ENCODE measurements around the gene DSN1.

The DSN1 gene

DNA sequence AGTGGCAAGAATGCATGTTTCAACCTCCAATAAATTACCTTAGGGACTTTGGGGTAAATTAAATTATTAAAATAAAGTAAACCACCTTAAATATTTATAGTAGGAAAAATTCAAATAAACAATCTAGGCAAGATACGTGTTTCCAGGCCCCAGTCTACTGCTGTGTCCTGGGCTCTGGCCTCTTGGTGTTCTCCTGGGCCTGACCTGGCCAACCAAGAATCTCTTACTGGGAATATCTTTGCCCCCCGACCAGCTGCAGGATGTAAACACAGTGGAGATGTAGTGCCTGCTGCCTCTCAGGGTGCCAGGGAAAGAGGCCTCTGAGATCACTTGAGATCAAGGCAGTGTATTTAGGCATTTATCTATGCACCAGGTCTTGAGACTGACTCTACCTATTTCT is 11.7 kb upstream of the DSN1 start:
- no peak overlapping the region for H3K4me3 Mint-ChIP-seq
- H3K4me1 Mint-ChIP-seq, result no peaks in the 10 kb centered on the region
- H3K36me3 Mint-ChIP-seq, result no peaks in the 10 kb centered on the region
- peaks cover 3% of the 10 kb centered on the region for H3K27me3 Mint-ChIP-seq
- no peaks in the 10 kb centered on the region for H3K9me3 Mint-ChIP-seq
- CTCF ChIA-PET, result interaction anchor here (1.1 kb wide), 1 partner anchor 23 kb away, joined by 4 read pairs; no protein-coding TSS in a partner anchor
- no peak overlapping the region for H3K27ac Mint-ChIP-seq
- DNase-seq, result no peak

- CTCF ChIA-PET, result interaction anchor here (1.1 kb wide), 1 partner anchor 24 kb away, joined by 4 read pairs; no protein-coding TSS in a partner anchor
- no peak overlapping the region for H3K27ac Mint-ChIP-seq
- H3K4me3 Mint-ChIP-seq, result no peak overlapping the region
- DNase-seq, result no peak
- no peaks in the 10 kb centered on the region for H3K9me3 Mint-ChIP-seq
- H3K27me3 Mint-ChIP-seq, result peaks cover 4% of the 10 kb centered on the region
- H3K4me1 Mint-ChIP-seq, result no peaks in the 10 kb centered on the region
- no peaks in the 10 kb centered on the region for H3K36me3 Mint-ChIP-seq
Measured at GRCh38 chr20:36784900-36785299, 11.3 kb upstream of the DSN1 start.

DNA sequence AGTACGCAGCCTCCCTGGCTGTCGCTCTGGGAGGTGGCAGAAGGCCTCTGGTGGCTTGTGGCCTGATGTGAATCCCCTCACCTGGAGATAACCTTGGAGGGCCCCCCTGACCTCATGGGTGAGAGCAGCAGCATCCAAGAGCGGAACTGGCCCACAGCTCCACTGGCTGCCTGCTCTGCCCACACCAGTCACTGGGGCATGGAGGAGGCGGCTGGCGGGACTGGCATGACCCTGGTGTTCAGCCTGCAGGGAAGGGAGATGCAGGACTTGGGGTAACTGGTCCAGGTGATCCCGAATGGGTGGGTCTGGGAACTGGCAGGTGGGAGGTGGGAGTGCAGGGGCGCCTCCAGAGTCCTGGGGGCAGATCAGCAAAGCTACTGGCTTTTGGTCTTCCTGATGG is 10.6 kb upstream of the DSN1 start:
- Mint-ChIP-seq H3K27ac (no peak overlapping the region), H3K27me3 (peaks cover 12% of the 10 kb centered on the region), H3K4me1 (no peaks in the 10 kb centered on the region), H3K36me3 (no peaks in the 10 kb centered on the region), H3K9me3 (no peaks in the 10 kb centered on the region), H3K4me3 (no peak overlapping the region)
- DNase-seq, result no peak
- CTCF ChIA-PET, result interaction anchor here (1.1 kb wide), 1 partner anchor 25 kb away, joined by 4 read pairs; no protein-coding TSS in a partner anchor

- DNase-seq, result no peak
- Mint-ChIP-seq H3K27me3 (peaks cover 34% of the 10 kb centered on the region), H3K36me3 (no peaks in the 10 kb centered on the region), H3K27ac (no peak overlapping the region), H3K4me3 (no peak overlapping the region), H3K9me3 (no peaks in the 10 kb centered on the region), H3K4me1 (peaks cover 5% of the 10 kb centered on the region)
- CTCF ChIA-PET, result no interaction called here
Measured at GRCh38 chr20:36779656-36780025, 6.1 kb upstream of the DSN1 start.

- peaks cover 34% of the 10 kb centered on the region for H3K27me3 Mint-ChIP-seq
- no peak overlapping the region for H3K4me3 Mint-ChIP-seq
- H3K4me1 Mint-ChIP-seq, result peaks cover 5% of the 10 kb centered on the region
- DNase-seq, result no peak
- CTCF ChIA-PET, result no interaction called here
- no peak overlapping the region for H3K27ac Mint-ChIP-seq
- H3K36me3 Mint-ChIP-seq, result no peaks in the 10 kb centered on the region
- no peaks in the 10 kb centered on the region for H3K9me3 Mint-ChIP-seq
Measured at GRCh38 chr20:36778831-36779655, 5.5 kb upstream of the DSN1 start.

DNA sequence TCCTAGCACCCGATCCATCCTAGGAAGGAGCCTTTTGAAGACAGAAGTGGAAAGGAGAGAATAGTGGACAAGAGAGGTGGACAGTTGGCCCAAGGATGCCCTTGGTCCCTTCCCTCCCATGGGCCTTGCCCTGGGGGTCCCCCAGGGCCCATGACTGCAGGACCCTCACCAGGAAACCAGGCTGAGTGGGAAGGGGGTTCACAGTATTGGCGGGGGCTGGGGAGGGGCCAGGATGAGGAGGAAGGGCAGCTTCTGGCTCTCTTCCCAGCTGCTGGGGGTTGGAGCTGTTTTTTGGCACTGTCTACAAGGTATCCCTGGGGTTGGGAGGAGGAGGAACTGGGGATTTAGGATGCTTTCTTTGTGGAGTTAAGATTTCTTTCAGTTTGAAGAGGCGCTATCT is 4.0 kb upstream of the DSN1 start:
- DNase-seq, result no peak
- Mint-ChIP-seq H3K4me3 (no peak overlapping the region), H3K36me3 (peaks cover under 1% of the 10 kb centered on the region), H3K9me3 (no peaks in the 10 kb centered on the region), H3K4me1 (peaks cover 14% of the 10 kb centered on the region), H3K27me3 (peaks cover 37% of the 10 kb centered on the region), H3K27ac (no peak overlapping the region)
- CTCF ChIA-PET, result interaction anchor here (1.8 kb wide), 1 partner anchor 31 kb away, joined by 9 read pairs; no protein-coding TSS in a partner anchor

- no peak for DNase-seq
- no peaks in the 10 kb centered on the region for H3K9me3 Mint-ChIP-seq
- H3K36me3 Mint-ChIP-seq, result peaks cover 1% of the 10 kb centered on the region
- H3K4me3 Mint-ChIP-seq, result no peak overlapping the region
- peaks cover 35% of the 10 kb centered on the region for H3K27me3 Mint-ChIP-seq
- no peak overlapping the region for H3K27ac Mint-ChIP-seq
- H3K4me1 Mint-ChIP-seq, result peaks cover 17% of the 10 kb centered on the region
- CTCF ChIA-PET, result interaction anchor here (0.6 to 1.8 kb wide), 4 partner anchors 11 to 96 kb away, joined by 4 to 9 read pairs (median 4); no protein-coding TSS in a partner anchor
Measured at GRCh38 chr20:36777167-36777566, 3.6 kb upstream of the DSN1 start.

DNA sequence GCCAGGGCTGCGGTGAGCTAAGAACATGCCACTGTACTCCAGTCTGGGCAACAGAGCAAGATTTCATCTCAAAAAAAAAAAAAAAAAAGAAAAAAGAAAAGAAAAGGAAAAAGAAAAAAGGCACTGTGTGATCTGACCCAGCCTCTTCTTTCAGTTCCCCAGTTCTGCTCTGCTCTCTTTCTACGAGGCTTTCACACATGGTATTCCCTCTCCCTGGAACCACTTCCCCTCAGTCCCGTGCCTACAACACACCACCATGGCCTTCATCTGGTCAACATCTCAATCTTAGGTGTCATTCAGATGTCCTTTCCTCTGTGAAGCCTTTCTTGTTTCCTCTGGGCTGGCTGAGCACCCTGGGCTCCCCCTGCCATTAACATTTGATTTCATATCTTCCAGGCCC is 2.3 kb upstream of the DSN1 start:
- Mint-ChIP-seq H3K4me3 (no peak overlapping the region), H3K36me3 (peaks cover 11% of the 10 kb centered on the region), H3K4me1 (peaks cover 31% of the 10 kb centered on the region), H3K27ac (no peak overlapping the region), H3K9me3 (no peaks in the 10 kb centered on the region), H3K27me3 (peaks cover 35% of the 10 kb centered on the region)
- no peak for DNase-seq
- CTCF ChIA-PET, result interaction anchor here (1.2 kb wide), 1 partner anchor 31 kb away, joined by 4 read pairs; no protein-coding TSS in a partner anchor

DNA sequence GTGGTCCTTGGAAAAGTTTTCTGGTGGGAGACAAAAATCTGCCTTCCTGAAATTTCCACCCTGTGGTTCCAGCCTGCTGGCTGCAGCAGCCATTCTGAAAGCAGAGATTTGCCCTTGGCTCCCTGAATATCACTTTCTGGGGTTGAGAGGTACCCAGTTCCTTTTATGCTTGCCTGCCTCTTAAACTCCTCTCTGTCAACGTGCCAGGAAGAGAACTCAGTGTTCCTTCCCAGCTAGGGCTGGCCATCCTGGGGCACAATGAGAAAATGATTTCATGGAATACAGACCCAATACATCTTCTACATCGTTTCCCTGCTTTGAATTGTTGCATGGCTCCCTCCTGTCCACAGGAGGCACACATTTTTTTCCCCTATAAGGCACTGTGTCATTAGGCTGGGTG is 1.6 kb upstream of the DSN1 start:
- Mint-ChIP-seq H3K27me3 (peaks cover 35% of the 10 kb centered on the region), H3K27ac (no peak overlapping the region), H3K4me1 (peaks cover 35% of the 10 kb centered on the region), H3K4me3 (peak overlapping the region; percentile 79), H3K9me3 (no peaks in the 10 kb centered on the region), H3K36me3 (peaks cover 14% of the 10 kb centered on the region)
- CTCF ChIA-PET, result interaction anchor here (1.8 to 2.3 kb wide), 2 partner anchors 20 to 30 kb away, joined by 6 to 11 read pairs; no protein-coding TSS in a partner anchor
- no peak for DNase-seq

DNA sequence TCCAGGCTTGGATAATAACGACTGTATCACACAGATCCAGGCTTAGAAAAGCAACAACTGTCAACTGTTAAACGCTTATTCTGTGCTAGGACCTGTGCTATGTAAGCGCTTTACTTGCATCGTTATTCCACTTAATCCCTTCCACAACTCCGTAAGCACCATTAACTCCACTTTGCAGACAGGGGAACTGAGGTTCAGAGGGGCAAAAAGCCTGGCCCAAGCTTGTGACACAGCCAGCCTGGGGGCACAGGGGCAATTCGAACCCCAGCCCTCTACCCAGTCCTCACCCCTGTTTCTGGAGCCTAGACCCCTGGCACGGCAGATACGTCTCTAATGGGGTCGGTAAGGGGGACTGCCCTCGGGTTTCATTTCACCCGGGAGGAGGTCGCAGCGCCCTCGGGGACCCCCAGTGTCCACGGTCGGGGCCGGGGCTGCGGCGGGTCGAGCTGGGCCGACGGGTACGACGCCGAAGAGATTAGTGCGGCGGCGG is 411 bp downstream of the DSN1 start:
- H3K4me3 Mint-ChIP-seq, result peak overlapping the region; percentile 79
- CTCF ChIA-PET, result interaction anchor here (0.6 to 2.3 kb wide), 9 partner anchors 18 to 374 kb away, joined by 3 to 11 read pairs (median 3); partner anchors contain the start of gene RBL1
- no peak for DNase-seq
- H3K9me3 Mint-ChIP-seq, result no peaks in the 10 kb centered on the region
- peak overlapping the region; percentile 91 for H3K27ac Mint-ChIP-seq
- peaks cover 49% of the 10 kb centered on the region for H3K4me1 Mint-ChIP-seq
- H3K27me3 Mint-ChIP-seq, result peaks cover 16% of the 10 kb centered on the region
- peaks cover 17% of the 10 kb centered on the region for H3K36me3 Mint-ChIP-seq

DNA sequence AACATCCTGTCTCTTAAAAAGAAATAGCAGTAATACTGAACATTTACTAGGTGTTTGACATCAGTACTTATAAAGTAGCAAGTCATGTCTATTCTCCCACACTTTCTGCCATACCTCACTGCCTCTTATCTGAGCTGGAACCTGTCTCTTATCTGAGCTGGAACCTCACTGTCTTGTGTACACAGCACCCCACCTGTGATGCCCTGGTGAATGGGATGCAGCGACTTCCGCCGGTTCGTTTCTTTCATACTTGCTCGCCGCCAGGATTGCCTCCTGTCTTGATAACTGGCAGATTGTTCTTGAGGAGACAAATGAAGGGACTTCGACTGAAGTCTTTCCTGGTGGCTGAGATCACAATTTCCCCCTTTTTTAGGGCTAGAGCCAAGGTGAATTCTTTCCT is 2.9 kb downstream of the DSN1 start:
- peaks cover 49% of the 10 kb centered on the region for H3K4me1 Mint-ChIP-seq
- no peak overlapping the region for H3K27ac Mint-ChIP-seq
- peaks cover 4% of the 10 kb centered on the region for H3K27me3 Mint-ChIP-seq
- CTCF ChIA-PET, result interaction anchor here (1.2 to 2.3 kb wide), 3 partner anchors 16 to 116 kb away, joined by 3 to 9 read pairs (median 4); no protein-coding TSS in a partner anchor
- no peak overlapping the region for H3K4me3 Mint-ChIP-seq
- H3K36me3 Mint-ChIP-seq, result peaks cover 23% of the 10 kb centered on the region
- DNase-seq, result no peak
- no peaks in the 10 kb centered on the region for H3K9me3 Mint-ChIP-seq

DNA sequence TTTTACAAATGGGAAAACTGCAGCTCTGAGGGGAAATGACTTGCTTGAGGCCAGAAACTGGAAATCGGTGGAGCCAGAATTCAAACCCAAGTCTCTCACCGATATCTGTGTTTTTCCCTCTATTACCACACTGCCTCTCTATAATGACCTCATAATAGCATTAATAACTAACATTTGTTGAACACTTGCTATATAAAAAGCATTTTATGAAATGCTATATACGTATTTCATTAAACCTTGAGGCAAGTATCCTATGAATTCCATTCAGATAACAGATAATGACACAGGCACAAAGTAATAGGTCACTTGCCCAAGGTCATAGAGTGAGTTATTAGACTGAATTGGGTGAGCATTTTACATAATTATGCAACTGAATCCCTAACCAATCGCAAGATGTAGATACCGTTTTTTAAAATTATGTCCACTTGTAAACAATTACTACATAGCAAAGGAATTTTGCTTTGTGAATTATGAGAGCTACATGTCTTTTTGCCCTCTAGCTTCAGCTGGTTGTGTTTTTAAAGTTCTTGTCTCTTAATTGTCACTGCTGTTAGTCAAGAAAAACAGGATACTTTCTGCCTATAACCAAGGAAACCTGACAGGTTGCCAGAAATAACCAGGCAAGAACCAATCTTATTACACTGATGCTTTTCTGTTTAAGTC is 4.7 kb downstream of the DSN1 start:
- CTCF ChIA-PET, result interaction anchor here (0.7 to 2.3 kb wide), 2 partner anchors 11 to 14 kb away, joined by 4 to 9 read pairs; no protein-coding TSS in a partner anchor
- Mint-ChIP-seq H3K27me3 (peaks cover 4% of the 10 kb centered on the region), H3K4me3 (no peak overlapping the region), H3K9me3 (no peaks in the 10 kb centered on the region), H3K27ac (no peak overlapping the region), H3K4me1 (peaks cover 44% of the 10 kb centered on the region), H3K36me3 (peaks cover 27% of the 10 kb centered on the region)
- DNase-seq, result no peak

DNA sequence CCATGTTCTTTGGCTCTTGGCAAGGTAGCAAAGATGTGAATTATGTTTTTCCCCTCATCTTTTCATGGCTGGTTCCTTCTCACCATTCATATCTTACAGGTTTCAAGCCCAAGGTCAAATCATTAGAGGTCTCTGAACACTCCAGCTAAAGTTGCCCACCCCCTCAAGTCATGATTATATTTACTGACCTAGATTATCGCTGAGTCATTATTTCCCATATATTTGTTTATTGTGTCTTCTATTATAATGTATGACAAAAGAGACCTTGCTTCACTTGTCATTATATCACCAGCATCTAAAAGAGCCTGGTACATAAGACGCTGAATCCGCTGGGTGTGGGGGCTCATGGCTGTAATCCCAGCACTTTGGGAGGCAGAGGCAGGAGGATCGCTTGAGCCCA is 12.4 kb downstream of the DSN1 start:
- Mint-ChIP-seq H3K27ac (peak overlapping the region; percentile 5), H3K4me1 (peaks cover 14% of the 10 kb centered on the region), H3K27me3 (no peaks in the 10 kb centered on the region), H3K9me3 (no peaks in the 10 kb centered on the region), H3K36me3 (peaks cover 29% of the 10 kb centered on the region), H3K4me3 (no peak overlapping the region)
- CTCF ChIA-PET, result no interaction called here
- DNase-seq, result no peak

DNA sequence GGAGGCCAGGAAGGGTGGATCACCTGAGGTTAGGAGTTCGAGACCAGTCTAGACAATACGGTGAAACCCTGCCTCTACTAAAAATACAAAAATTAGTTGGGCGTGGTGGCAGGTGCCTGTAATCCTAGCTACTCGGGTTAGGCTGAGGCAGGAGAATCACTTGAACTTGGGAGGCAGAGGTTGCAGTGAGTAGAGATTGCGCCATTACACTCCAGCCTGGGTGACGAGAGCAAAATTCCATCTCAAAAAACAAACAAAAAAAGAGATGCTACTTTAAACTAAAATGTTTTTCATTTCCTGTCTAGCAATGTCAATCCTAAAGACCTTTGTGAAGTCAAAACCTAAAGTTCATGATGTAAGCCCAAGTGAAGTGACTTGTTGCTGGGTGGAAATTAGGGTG is 12.9 kb downstream of the DSN1 start:
- peaks cover 31% of the 10 kb centered on the region for H3K36me3 Mint-ChIP-seq
- DNase-seq, result no peak
- H3K9me3 Mint-ChIP-seq, result no peaks in the 10 kb centered on the region
- H3K4me1 Mint-ChIP-seq, result peaks cover 14% of the 10 kb centered on the region
- no peaks in the 10 kb centered on the region for H3K27me3 Mint-ChIP-seq
- no peak overlapping the region for H3K4me3 Mint-ChIP-seq
- CTCF ChIA-PET, result no interaction called here
- H3K27ac Mint-ChIP-seq, result peak overlapping the region; percentile 74
